GM19240 (cell line): ENCODE results near the gene GABRG3.

Experiments
- DNase-seq: peaks from one replicate; pipeline ENCODE4 v3.0.0; 2011; ENCODE audit warnings: low spot score; ENCODE audit not compliant: insufficient read length

Gene GABRG3

DNA sequence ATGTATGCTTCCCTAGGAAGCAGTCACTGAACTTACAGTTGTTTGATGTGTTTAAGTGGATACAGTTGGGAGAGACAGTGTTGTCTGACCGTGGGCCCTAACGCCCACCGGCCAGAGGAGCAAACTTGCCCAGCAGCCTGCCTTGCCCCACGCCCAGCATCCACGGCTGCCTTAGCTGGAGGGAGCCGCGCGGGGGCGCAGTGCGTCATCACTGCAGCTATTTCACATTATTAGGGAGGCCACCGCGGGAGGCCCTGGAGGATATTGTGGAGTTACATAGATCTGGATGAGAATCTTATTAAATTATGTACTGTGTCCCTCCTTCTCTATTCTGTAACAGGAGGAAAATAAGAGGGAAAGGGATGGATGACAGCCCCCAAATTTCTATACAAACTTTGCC is 267.2 kb downstream of the GABRG3 start:
- DNase-seq, result no peak

DNA sequence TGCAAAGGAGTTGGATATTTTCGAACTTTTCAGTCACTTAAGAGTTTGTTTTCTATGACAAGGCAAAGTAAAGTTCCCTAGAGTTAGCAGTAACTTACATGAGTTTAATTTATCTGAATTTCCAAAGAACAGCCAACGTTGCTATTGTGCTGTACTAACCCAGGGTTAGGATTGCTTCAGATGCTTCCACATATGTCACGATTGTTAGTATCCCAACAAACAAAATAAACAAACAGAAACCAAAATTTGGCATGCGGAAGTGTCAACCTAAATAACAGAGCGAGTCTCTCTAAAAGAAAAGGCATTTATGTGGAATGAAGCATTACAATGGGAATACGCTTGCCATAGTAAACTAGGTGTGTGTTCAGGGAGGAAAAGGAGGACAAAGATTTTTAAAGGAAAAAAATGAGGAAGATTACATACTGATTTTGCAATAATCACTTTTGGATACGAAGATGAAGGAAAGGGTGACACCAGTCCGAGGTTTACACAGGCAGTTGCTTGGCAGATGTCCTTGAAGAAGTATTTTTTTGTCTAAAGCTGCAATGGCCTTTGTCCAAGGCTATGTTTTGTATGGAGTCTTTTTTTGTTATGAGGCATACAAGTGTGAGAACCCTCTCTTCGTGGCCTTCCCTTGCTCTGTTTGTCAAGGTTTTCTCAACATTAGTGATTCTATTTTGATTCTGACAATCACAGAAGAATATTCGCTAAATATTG is 267.9 kb downstream of the GABRG3 start:
- no peak for DNase-seq

DNA sequence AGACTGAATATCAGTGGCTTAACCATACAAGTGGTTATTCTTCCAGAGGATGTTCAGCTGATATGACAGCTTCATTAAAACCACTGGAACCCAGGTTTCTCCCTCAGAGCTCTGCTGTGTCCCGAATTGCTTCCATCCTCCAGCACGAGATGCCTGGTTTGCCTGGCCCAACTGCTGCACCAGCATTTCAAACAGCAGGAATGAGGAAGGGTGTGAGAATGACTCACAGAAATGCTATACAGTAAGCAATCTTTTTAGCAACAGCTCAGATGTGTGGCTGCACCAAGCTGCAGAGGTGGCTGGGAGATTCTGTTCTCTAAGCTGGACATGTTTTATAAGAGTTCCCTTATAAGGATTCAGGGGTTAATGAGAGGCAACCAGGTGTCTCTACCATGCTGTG is 271.0 kb downstream of the GABRG3 start:
- no peak for DNase-seq

DNA sequence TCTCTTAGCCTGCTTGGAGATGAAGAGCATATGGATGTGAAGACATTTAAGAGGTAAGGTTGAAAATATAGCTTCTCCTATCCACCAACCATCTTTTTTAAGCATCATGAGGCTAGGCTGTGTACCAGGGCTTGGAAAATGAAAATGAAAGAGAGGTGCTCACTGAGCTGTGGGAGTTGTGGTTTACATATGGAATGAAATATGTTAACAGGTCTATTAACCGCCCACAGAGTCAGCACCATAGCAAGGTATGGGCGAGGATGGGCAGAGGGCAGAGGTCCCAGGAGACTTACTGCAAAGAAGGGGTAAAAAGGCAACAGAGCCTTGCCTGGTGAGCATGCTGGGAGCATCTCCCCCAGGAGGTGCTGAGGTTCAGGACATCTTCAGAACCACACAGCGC is 273.1 kb downstream of the GABRG3 start:
- no peak for DNase-seq

DNA sequence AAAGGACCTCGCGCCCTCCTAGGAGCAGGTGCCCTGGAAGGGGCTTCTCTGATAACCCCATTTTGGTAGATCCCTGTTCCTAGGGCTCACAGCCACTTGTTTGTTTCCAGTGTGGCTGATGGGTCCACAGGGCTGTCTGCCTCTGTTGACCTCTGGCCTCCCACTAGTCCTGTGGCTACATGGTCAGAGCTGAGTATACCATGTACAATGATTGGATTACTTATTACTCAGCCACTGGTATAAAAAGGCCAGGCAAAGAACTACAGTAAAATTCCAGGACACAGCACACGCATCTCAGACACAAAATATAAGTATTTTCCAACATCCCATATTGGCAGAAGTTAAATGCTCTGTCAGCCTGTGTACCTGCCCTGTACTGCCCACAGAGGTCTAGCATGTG is 277.3 kb downstream of the GABRG3 start:
- DNase-seq, result no peak

DNA sequence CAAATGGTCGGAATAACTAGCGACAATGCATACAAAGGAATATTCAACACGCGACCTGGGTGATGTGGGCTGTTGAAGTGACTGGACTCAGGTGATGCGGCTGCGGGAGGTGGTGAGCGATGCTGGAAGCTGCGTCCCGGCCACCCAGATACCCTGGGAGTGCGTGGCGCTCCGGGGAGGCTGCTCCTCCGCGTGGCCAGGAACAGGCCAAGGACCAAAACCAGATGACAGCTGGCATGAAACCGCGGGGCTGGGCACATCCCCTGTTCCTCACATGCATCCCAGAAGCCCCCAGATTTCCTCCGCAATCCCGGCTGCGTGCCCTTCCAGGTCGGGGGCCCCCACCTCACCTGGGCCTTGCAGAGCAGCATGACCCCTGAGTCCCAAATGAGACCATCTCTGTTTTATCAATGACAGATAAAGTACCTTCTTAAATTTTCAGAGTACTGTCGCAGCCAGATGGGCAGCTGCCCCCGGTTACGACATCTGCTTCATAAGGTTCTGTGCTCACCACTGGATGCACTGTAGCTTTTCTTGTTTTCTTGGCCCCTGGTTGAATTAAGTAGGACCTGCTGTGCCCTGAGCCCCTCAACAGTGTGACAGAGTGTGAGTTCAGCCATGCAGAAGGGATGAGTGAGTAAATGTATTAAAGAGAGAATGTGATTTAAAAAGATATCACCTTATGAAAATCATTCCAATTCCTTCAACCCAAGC is 278.2 kb downstream of the GABRG3 start:
- DNase-seq, result no peak

DNA sequence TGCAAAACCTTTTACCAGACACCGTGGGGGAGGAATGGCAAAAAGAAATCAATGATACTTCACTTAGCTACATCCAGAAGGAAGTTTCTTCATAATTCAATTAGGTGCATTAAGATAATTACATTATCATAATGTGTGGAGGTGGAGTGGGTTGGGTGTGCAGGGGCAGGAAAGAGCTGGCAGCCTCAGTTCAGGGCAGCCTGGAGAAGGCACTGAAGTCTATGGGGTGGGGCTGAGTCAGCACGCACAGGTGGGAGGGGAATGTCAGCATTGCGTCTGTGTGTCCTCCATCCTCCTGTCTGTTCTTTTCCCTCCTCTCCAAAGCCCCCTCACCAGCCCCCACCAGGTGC is 278.8 kb downstream of the GABRG3 start:
- no peak for DNase-seq

DNA sequence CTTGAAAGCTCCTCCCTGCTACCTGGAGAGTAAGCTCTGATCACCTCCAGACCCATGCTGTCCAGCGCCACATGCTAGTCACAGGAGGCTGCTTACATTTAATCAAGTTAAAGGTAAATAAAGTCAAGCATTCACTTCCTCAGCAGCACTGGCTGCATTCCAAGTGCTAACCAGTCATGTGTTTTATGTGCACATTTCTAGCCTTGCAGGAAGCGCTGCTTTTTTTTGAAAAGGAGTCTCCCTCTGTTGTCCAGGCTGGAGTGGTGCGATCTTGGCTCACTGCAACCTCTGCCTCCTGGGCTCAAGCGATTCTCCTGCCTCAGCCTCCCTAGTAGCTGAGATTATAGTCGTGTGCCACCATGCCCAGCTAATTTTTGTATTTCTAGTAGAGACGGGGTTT is 279.2 kb downstream of the GABRG3 start:
- no peak for DNase-seq

DNA sequence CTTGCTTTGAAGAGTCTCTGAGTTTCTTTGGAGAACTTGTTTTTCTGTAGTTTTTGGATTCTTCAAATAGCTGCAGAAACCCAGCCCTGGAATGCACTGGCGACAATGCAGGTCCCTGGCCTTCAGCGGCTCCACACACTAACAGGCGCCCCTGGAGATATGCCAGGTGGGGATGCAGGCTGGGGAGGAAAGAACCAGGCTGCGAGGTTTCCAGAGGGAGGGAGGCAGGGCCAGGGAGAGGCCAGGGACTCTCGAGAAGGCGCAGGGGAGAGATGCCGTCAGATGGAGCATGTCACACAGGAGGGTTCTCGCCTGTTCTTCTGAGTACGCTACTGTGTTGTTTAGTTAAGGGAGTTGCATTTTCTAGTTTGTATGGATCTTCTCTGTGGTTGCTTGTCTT is 283.1 kb downstream of the GABRG3 start:
- DNase-seq, result no peak

DNA sequence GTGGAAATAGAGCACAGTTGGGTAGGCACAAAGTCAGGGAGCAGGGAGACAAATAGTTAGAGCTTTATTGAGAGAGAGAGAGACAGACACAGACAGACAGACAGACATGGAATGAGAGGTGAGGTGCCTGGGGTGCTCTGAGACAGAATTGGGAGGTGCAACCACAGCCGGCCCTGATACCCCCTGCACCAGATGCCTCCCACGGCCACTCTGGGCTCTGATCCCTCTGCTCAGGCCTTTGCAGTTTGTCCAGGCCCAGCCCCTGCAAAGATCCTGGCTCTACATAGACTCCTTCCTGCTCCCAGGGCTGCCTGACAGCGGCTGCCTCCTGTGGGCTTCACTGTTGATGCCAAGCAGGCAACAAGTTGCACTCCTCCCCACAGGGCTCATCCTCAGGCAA is 283.8 kb downstream of the GABRG3 start:
- no peak for DNase-seq

DNA sequence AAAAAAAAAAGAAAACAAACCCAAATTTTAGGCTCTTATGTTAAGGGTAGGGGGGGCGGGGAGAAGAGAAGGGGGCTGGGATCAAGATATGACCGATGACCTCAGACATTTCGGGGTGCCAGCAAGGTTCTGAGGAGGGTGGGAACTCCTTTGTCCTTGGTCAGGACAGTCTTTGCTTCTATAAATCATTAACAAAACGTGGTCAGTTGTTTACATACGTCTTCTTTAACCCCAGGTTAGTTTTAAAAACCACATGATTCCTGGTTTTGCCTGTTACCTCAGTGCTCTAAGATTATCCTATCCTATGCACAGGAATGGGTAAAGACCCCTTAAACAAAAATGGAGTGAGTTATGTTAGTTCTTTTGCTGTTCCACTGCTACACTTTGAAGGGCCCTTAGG is 285.5 kb downstream of the GABRG3 start:
- DNase-seq, result no peak

DNA sequence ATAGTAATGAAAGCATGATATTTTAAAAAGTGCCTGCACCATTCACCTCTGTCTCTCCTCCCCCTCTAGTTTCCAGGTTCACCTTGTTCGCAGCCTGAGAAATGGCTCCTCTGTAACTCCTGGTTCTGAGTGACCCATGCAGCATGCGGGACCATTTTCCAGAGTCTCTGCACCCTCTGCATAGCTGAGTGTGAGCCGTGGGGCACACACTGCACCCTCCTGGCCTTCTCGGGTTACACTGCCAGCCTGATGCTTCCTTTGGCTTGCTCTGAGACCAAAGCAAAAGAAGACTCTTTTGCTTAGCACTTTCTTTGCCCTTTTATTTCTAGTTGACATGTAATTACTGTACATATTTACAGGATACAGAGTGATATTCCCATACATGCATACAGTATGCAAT is 287.3 kb downstream of the GABRG3 start:
- DNase-seq, result no peak

DNA sequence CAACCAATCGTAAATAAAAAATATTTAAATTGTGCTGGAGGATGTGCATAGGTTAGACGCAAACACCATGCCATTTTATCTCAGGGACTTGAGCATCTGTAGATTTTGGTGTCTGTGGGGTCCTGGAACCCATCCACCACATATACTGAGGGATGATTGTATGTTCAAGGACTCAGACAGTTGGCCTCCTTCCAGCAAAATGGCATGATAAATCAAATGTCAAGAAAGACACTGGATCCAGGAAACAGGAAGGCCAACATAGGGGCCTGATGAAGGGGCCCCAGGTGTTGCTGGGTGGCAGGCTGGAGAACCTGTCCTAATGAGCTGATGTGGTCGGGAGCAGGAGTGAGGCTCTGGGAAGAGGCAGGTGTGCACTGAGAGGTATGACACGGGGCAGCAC is 289.5 kb downstream of the GABRG3 start:
- DNase-seq, result no peak

DNA sequence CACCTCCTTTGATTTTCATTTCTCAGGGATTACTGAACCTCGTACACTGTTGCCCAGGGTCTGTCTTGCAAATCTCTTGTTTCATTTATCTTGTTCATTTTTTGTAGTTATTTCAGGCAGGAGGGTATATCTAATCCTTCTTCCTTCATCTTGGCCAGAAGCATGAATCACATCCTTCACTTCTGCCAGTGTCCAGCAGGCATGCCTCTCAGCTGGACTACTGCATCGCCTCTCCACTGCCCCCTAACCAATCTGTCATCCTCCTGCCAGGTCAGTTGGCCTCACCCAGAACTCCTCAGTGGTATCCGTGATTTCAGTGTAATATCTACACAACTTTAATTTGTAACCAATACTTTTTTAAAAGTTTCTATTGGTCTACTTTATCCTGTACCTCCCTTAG is 297.9 kb downstream of the GABRG3 start:
- DNase-seq, result no peak

DNA sequence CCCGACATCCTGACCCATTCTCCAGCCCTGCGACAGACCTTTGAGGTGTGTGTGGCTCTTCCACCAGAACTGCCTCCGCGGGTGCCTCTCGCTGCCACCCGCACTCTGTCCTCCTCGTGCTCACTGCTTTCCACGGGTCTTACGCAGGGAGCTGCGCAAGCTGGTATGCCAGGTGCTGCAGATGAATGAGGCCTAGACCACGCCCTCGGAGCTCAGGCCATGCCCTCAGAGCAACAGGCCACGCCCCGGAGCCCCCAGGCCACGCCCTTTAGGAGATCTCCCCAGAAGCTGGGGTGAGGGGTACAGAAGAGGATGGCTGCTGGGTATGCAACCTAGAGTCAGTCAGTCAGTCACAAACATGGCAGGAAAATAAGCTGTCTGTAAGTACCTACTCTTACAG is 300.3 kb downstream of the GABRG3 start:
- DNase-seq, result no peak

DNA sequence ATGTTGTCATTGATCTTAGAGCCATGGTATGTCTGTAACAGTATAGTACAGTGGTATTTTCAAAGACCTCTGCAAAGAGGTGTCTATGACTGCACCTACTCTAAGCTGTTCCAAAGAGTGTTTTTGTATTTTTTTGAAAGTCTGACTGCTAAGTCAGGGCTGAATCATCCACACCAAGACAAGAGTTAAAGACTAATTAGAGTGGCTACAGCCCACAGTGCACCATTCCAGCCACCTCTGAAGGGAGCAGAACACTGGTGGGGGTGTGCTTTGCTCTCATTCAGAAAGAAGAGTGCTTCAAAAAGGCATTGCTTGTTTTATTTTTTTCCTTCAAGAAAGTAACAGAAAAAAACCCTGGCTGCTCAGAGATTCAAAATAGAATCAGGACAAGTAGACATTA is 301.4 kb downstream of the GABRG3 start:
- DNase-seq, result no peak

DNA sequence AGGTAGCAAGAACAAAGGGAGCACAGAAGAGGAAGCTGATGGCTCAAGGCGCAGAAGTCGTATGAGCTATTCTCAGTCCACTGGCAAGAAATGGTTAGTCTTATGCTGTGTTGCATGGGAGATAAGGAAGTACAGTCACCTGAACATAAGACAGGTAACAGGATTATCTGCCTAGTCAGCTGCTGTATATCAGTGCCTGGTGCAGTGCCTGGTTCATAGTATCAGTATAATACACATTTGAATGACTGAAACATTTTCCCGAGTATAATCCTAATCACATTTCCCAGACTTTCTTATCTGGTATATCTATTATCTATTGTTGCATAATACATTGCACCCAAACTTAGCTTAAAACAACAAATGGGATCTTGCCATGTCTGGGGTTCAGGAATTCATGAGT is 302.5 kb downstream of the GABRG3 start:
- no peak for DNase-seq

DNA sequence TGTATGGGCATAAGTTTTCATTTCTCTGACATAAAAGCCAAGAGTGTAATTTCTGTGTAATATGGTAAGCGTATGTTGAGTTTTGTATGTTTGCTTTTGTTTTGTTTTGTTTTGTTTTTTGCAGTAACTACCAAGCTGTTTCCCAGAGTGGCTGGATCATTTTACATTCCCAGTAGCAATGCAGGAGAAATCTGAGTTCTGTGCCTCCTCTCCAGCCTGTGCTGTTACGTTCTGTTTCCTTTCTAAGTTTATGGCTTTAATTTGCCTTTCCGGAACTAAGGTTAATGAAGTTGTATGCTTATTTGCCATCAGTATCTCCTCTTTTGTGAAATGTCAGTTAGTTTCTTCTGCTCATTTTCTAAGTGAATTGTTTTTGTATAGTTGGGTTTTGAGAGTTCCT is 307.8 kb downstream of the GABRG3 start:
- DNase-seq, result no peak

DNA sequence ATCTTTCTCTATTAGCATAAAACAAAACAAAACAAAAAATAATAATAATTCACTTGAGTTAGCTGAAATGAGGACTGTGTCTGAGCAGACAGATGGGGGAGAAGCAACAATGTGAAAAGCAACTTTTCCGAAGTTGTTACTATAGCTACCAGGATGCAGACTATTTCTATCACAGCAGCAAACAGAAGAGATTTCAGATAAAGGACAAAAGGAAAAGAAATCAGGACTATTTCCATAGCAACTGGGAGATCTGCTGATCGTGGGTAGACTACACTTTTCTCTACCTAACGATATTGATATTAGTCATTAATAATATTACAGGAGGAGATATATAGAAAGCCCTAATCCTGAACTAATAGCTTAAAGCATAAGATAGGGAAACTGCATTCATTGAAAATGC is 321.7 kb downstream of the GABRG3 start:
- no peak for DNase-seq

DNA sequence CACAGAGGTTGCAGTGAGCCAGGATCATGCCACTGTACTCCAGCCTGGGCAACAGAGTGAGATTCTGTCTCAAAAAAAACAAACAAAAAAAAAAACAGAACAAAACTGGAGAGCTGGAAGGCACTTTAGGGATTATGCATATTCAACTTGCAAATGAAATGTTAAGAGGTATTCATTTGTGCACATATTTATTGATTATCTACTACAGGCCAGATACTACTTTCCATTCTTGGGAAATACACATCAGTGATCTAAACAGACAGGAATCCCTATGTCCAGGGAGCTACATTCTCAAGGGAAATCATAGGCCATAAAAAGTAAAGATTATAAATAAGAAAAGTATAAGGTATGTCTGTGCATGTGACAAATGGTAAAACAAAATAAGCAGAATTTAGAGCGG is 322.6 kb downstream of the GABRG3 start:
- DNase-seq, result no peak

DNA sequence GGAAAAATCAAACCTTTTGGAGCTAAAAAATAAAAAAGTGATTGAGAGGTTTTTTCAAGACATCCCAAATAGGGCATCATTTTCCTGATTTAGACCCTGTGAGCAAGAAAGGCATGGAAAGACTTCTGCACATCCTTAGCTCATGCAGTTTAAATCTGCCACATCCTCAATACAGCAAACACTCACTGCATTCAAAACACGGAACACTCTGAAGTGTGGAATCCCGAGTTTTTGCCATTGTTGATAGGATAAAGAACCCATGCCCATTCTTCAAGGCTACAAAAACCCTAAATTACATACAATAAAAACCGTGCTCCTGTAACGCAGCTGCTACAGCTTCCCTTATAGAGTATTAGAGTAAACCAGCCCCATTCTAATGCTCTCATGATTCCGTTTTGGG is 346.8 kb downstream of the GABRG3 start:
- DNase-seq, result no peak

DNA sequence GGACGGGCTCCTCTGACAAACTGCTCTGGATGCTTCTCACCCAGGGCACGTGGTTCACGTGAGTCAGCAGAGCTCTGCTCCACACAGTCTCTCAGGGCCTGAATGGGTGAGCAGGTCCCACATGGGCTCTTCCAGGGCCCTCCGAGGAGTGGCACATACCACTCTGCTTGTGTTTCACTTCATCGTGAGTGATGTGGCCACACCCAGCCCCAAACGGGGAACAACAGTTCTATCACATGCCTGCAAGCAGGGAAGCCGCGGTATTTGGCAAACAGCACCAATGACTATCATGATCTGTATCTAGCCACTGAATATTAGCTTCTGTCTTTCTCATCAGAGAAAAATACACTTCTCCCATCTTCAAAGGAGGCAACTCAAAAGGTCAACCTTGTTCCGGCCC is 352.8 kb downstream of the GABRG3 start:
- no peak for DNase-seq

DNA sequence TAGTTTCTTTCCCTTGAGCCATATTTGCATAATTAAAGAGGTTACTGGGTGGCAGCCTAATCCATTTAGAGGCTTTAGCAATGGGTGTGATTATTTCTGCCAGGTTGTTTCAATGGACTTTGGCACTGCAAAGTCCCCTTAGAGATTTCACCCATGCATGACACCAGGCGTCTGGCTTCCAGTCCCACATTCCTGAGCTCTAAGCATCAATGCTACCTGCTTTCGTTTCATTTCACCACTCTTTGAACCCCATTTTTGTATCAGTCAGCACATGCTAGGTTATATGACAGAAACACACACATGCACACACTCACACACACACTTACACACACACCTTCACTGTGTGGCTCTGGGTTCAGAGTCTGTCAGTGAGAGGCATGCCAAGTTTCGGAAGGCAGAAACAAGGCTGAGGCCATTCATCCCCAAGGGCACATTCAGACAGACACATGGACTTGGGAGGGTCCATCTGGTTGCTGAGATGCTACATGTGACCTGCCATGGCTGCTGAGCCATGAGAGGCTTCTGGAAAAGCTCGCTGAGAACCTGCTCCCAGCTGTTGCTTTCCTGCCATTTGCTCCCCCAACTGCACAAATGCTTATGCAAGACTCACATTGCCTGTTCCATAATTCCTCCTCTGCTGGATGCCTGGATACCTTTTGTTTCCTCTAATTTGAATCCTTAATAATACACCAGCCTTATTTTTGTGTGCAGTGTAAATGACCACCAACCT is 354.1 kb downstream of the GABRG3 start:
- no peak for DNase-seq
